PFSK-1 (cell line): ENCODE data around the gene ILDR2.

Source experiments
- FOXP2 ChIP-seq: optimal IDR thresholded peaks from 2 replicates; pipeline ENCODE3; 2011; ENCODE audit warnings: borderline replicate concordance, control low read depth, inconsistent platforms; ENCODE audit not compliant: insufficient read depth; ENCODE audit errors: extremely low read length, extremely low read depth
- POLR2AphosphoS5 ChIP-seq: IDR thresholded peaks from 2 replicates; pipeline ENCODE4 v1.6.1; 2012; ENCODE audit warnings: low read depth, mild to moderate bottlenecking, control low read depth, low read length, moderate library complexity
- REST ChIP-seq, 2 experiments: IDR thresholded peaks; 2 replicates each; pipeline versions ENCODE4 v1.6.1 to v1.8.0; 2011 to 2012; ENCODE audit warnings: low read depth in 2 of 2, low read length in 2 of 2, control low read depth in 1 of 2, inconsistent platforms in 1 of 2, mild to moderate bottlenecking in 1 of 2, moderate library complexity in 1 of 2; ENCODE audit not compliant: insufficient read depth in 1 of 2
- SIN3A ChIP-seq: IDR thresholded peaks from 2 replicates; pipeline ENCODE4 v1.6.1; 2012; ENCODE audit warnings: mild to moderate bottlenecking, low read length, moderate library complexity, borderline replicate concordance; ENCODE audit not compliant: insufficient read depth
- TAF1 ChIP-seq: IDR thresholded peaks from 2 replicates; pipeline ENCODE4 v1.6.1; 2012; ENCODE audit warnings: low read length, control low read depth, borderline replicate concordance; ENCODE audit not compliant: insufficient read depth

Gene ILDR2

GRCh38 chr1:166947398-166948043 lies 27.8 kb downstream of the ILDR2 start:
- no peak for TF ChIP-seq POLR2AphosphoS5

GRCh38 chr1:166944186-166944967 lies 31.0 kb downstream of the ILDR2 start:
- TF ChIP-seq POLR2AphosphoS5 (no peak), TAF1 (no peak)

DNA sequence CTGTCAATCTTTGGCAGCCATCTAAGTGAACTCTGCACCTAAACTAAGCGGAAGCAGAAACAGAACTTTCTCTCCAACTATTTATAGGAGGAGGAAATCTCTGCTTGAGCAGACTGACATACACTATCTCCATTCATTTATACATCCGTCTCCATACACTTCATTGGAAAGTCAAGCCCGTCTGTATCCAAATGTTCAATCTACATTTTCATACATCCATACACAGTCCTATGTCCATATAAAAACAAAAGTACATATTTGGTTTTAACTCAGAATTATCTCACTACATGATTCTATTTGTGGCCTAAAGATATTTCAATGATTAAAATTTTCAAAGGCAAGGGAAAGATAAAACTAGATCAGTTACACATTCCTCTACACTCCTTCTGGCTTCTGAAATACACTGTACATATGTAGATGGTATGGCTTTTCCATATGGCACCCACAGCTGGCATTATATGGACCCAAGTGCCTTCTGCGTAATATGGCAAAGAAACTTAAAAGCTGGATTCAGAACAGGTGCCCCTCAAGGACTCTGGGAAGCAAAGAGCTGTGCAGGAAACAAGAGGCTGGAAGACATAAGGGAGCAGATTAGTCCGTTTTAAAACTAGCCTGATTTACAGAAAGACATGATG lies 35.5 kb downstream of the ILDR2 start:
- no peak for TF ChIP-seq REST (IDR thresholded peaks at IDR 0.05; ENCODE audit: insufficient read depth in 1 of 2, low read depth in 2 of 2, low read length in 2 of 2)
- no peak for TF ChIP-seq TAF1
- no peak for TF ChIP-seq POLR2AphosphoS5
- TF ChIP-seq FOXP2 = no peak

DNA sequence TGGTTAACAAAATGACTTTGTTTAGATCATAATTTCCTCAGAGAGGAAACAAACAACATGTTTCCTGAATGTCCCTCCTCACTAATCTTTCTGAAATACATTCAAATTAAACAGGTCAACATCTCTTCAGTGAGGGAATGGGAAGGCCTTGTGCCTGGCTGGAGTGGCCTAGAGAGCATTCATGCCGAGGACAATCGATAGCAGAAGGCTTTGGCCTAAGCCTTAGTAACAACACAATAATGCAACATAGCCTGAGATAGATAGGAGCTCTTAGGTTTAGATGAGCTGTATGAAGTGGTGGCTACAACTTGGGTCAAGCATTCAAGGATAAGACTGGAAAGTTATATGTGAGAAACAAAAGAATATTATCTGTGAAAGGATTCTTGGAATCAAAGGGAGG lies 37.4 kb downstream of the ILDR2 start:
- TF ChIP-seq REST (IDR thresholded peaks at IDR 0.05; ENCODE audit: insufficient read depth in 1 of 2, low read depth in 2 of 2, low read length in 2 of 2) (no peak), SIN3A (no peak)

DNA sequence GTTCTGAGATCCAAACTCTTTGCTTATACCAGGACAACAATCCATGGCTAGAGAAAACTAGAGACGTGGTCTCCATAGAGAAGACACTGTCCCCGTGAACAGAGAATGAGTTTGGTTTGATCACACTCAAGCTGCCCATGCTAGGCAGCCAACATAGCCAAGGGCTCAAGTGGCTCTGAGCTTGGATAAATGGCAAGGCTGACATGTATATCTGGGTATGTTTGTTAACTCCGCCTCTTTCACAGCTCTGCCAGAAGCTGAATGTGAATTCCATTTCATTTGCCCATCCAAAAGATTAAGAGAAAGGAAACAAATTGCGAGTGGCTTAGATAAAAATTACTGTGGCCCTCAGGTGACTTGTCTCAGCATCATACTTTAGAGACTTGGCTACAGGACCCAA lies 38.0 kb downstream of the ILDR2 start:
- TF ChIP-seq POLR2AphosphoS5 = no peak
- no peak for TF ChIP-seq SIN3A
- TF ChIP-seq REST (IDR thresholded peaks at IDR 0.05; ENCODE audit: insufficient read depth in 1 of 2, low read depth in 2 of 2, low read length in 2 of 2) = no peak
- TF ChIP-seq TAF1 = no peak
- TF ChIP-seq FOXP2 = no peak

DNA sequence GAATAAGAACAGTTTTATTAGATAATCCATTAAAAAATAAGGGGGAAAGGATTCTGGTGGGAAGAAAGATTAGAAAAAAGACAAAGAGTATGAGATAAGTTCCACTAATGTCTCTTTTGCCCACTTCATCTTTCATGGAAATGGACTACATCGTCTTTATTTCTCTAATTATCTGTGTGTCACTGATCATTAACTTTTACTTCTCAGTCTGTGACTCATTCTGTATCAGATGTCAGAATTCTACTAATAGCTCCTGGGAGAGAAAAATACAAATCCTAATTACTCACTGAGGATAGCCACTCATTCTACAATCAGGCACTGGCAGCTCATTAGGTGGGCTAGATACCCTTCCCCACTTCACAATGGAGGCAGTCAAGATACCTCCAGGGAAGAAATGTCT lies 41.7 kb downstream of the ILDR2 start:
- TF ChIP-seq FOXP2 (no peak), POLR2AphosphoS5 (no peak), SIN3A (no peak), TAF1 (no peak), REST (IDR thresholded peaks at IDR 0.05; ENCODE audit: insufficient read depth in 1 of 2, low read depth in 2 of 2, low read length in 2 of 2) (no peak)
